HepG2 (cell line): ENCODE data around the gene CAPN2. TPM values are rescaled to one million over a fixed set of nuclear protein-coding genes. Genes with fewer than 3 reads are reported as not detected.

Experiments
- ARID3A ChIP-seq: IDR thresholded peaks from 2 replicates; pipeline ENCODE4 v1.6.1; 2012; ENCODE audit warnings: low read depth, low read length, improper control_type of control experiment
- ASH2L ChIP-seq: fragments of 300-600, 200-600 bp; sonication (generic); IDR thresholded peaks from 2 replicates; pipeline ENCODE4 v1.7.0; 2017; ENCODE audit warnings: low read depth, mild to moderate bottlenecking, moderate library complexity, mixed read lengths, low read length; ENCODE audit not compliant: insufficient read length
- FOXP1 ChIP-seq, 2 experiments: fragments of 450-650 bp in 1 of 2; IDR thresholded peaks; 2 replicates each; pipeline ENCODE4 v1.6.1; 2017 to 2018; ENCODE audit warnings: antibody characterized with exemption in 1 of 2
- GATAD1 ChIP-seq: IDR thresholded peaks from 2 replicates; pipeline ENCODE4 v1.6.1; 2016; ENCODE audit warnings: missing genetic modification reagents, missing compliant biosample characterization
- GMEB1 ChIP-seq: sonication (generic); formaldehyde crosslinking; IDR thresholded peaks from 2 replicates; pipeline ENCODE4 v1.5.1; 2020; ENCODE audit warnings: missing genetic modification reagents, mild to moderate bottlenecking, borderline replicate concordance
- HDAC2 ChIP-seq: sonication (generic); formaldehyde crosslinking; IDR thresholded peaks from 2 replicates; pipeline ENCODE4 v1.4.0; 2020; ENCODE audit warnings: missing genetic modification reagents
- KDM2A ChIP-seq: sonication (generic); formaldehyde crosslinking; IDR thresholded peaks from 2 replicates; pipeline ENCODE4 v1.4.0; 2020; ENCODE audit warnings: low read depth, missing genetic modification reagents, borderline replicate concordance
- MAZ ChIP-seq, 2 experiments: sonication (generic) in 1 of 2; formaldehyde crosslinking in 1 of 2; IDR thresholded peaks; 2 replicates each; pipeline versions ENCODE4 v1.5.0 to v1.6.1; 2012 to 2020; ENCODE audit warnings: low read depth in 2 of 2, mild to moderate bottlenecking in 2 of 2, borderline replicate concordance in 1 of 2, improper control_type of control experiment in 1 of 2, low read length in 1 of 2, missing genetic modification reagents in 1 of 2, moderate library complexity in 1 of 2
- MBD4 ChIP-seq: IDR thresholded peaks from 2 replicates; pipeline ENCODE4 v1.6.1; 2012; ENCODE audit warnings: low read length, inconsistent platforms, borderline replicate concordance
- MIER2 ChIP-seq: IDR thresholded peaks from 2 replicates; pipeline ENCODE4 v1.6.1; 2016; ENCODE audit warnings: missing biosample characterization, missing genetic modification reagents
- MXD4 ChIP-seq: IDR thresholded peaks from 2 replicates; pipeline ENCODE4 v1.6.1; 2016; ENCODE audit warnings: mild to moderate bottlenecking, missing biosample characterization, missing genetic modification reagents
- MXI1 ChIP-seq: IDR thresholded peaks from 3 replicates; pipeline ENCODE4 v1.6.1; 2012; ENCODE audit warnings: low read depth, low read length, inconsistent platforms, borderline replicate concordance
- MYPOP ChIP-seq: sonication (generic); formaldehyde crosslinking; IDR thresholded peaks from 2 replicates; pipeline ENCODE4 v1.8.1; 2023; ENCODE audit warnings: mild to moderate bottlenecking, moderate library complexity, missing genetic modification reagents
- NCOA2 ChIP-seq: sonication (generic); formaldehyde crosslinking; IDR thresholded peaks from 2 replicates; pipeline ENCODE4 v1.8.0; 2022; ENCODE audit warnings: inconsistent platforms
- RCOR2 ChIP-seq: IDR thresholded peaks from 2 replicates; pipeline ENCODE4 v1.6.1; 2016; ENCODE audit warnings: missing biosample characterization, missing genetic modification reagents
- TFAP4 ChIP-seq: sonication (generic); IDR thresholded peaks from 2 replicates; pipeline ENCODE4 v1.6.1; 2016; ENCODE audit warnings: low read depth, borderline replicate concordance
- ZNF362 ChIP-seq: sonication (generic); formaldehyde crosslinking; IDR thresholded peaks from 2 replicates; pipeline ENCODE4 v1.4.0; 2020; ENCODE audit warnings: missing genetic modification reagents, mild to moderate bottlenecking, borderline replicate concordance
- ZNF501 ChIP-seq: sonication (generic); formaldehyde crosslinking; IDR thresholded peaks from 2 replicates; pipeline ENCODE4 v1.5.1; 2020; ENCODE audit warnings: mild to moderate bottlenecking, moderate library complexity, missing genetic modification reagents
- ZNF510 ChIP-seq: sonication (generic); formaldehyde crosslinking; IDR thresholded peaks from 2 replicates; pipeline ENCODE4 v1.4.0; 2020; ENCODE audit warnings: low read depth, mild to moderate bottlenecking, missing genetic modification reagents
- ZNF766 ChIP-seq: sonication (generic); formaldehyde crosslinking; IDR thresholded peaks from 2 replicates; pipeline ENCODE4 v1.5.0; 2020; ENCODE audit warnings: missing genetic modification reagents, borderline replicate concordance
- polyA plus RNA-seq, 8 experiments: library from polyadenylated mRNA; depleted of rRNA in 3 of 8; stranded (reverse) in 7 of 8; unstranded in 1 of 8; fragments of >200 nt; fragmentation: Illumina TruSeq in 4 of 8; extraction: Trizol in 4 of 8; gene quantifications; 2 replicates each; pipeline versions ENCODE4 v1.2.1 to v1.2.3, GENCODE V29; 2011 to 2016; ENCODE audit warnings: low read depth in 4 of 8, missing spikeins in 1 of 8, mixed read lengths in 1 of 8; ENCODE audit not compliant: insufficient read depth in 1 of 8
- total RNA-seq, 5 experiments: library from RNA; depleted of rRNA; stranded (reverse); fragments of >200 nt; fragmentation: Illumina TruSeq; extraction: Trizol; gene quantifications; 2 replicates each; pipeline ENCODE4 v1.2.3, GENCODE V29; 2016; ENCODE audit warnings: low read depth in 1 of 5

The CAPN2 gene
- total and polyA plus RNA-seq, 2 of the 13 experiments (the other 11 are each of a cell fraction or from before 2014, with no cell fraction given), result 6.2 to 7.4 TPM

GRCh38 chr1:223765036-223765718 is 52.8 kb downstream of the CAPN2 start (continued):
- TF ChIP-seq ZNF362 (CRISPR knock-in tag) (0 out of 2 replicates have a peak, but pooled peaks have one; percentile 19), GATAD1 (CRISPR knock-in tag) (no peak), MAZ (IDR thresholded peaks at IDR 0.05; ENCODE audit: borderline replicate concordance, low read depth, low read length) (0 out of 2 replicates have a peak, but pooled peaks have one; percentile 38), MAZ (CRISPR knock-in tag; IDR thresholded peaks at IDR 0.05; ENCODE audit: low read depth) (no peak), MYPOP (CRISPR knock-in tag) (no peak), GMEB1 (CRISPR knock-in tag) (no peak), MBD4 (no peak), ZNF501 (CRISPR knock-in tag) (peak; percentile 45; the same call in 1 of the 2 replicates), KDM2A (CRISPR knock-in tag) (peak; percentile 30; the same call in 1 of the 2 replicates), ARID3A (no peak), ZNF766 (CRISPR knock-in tag) (0 out of 2 replicates have a peak, but pooled peaks have one; percentile 33), MIER2 (CRISPR knock-in tag) (0 out of 2 replicates have a peak, but pooled peaks have one; percentile 41), NCOA2 (CRISPR knock-in tag) (peak; percentile 58), HDAC2 (CRISPR knock-in tag) (peak; percentile 48; the same call in 1 of the 2 replicates), ASH2L (peak; percentile 43), MXD4 (CRISPR knock-in tag) (0 out of 2 replicates have a peak, but pooled peaks have one; percentile 19), ZNF510 (CRISPR knock-in tag) (no peak), FOXP1 (IDR thresholded peaks at IDR 0.05) (no peak), FOXP1 (CRISPR knock-in tag; IDR thresholded peaks at IDR 0.05) (peak; percentile 82), RCOR2 (CRISPR knock-in tag) (peak; percentile 67), MXI1 (no peak), TFAP4 (peak; percentile 33; the same call in 1 of the 2 replicates)
